ENCODE results near the gene CD200R1L. TPM values are rescaled to one million over a fixed set of nuclear protein-coding genes. Genes with fewer than 3 reads are reported as not detected.
A peak's percentile ranks its signal among the peaks of the same experiment; 100 is the strongest.

The CD200R1L gene
- total RNA-seq, 4 donors from 2014 or later, result not detected

- no peak for DNase-seq
- no peaks in the 10 kb centered on the region for H3K27me3 ChIP-seq
- no peaks in the 10 kb centered on the region for H3K9me3 ChIP-seq
- intact Hi-C loops (cut with DNase I), result no loop called here
- no peaks in the 10 kb centered on the region for H3K36me3 ChIP-seq
- no peak overlapping the region for H3K4me3 ChIP-seq
- peaks cover 27 to 65% (median 46%) of the 10 kb centered on the region in 3 donors for H3K4me1 ChIP-seq
- 43 to 47% methylated on average over 3 of the region's 3 CpGs for WGBS, 2 donors
- TF ChIP-seq CTCF (IDR thresholded peaks at IDR 0.05), result no peak
- no peak for TF ChIP-seq POLR2A (IDR thresholded peaks at IDR 0.05)
- peak overlapping the region; percentile 77 to 85 (median 80) for H3K27ac ChIP-seq
Measured at GRCh38 chr3:112779558-112780480, 66.8 kb downstream of the CD200R1L start.

- no peak for DNase-seq
- no peak overlapping the region for H3K4me3 ChIP-seq
- H3K4me1 ChIP-seq, result peaks cover 32 to 73% (median 54%) of the 10 kb centered on the region in 3 donors
- H3K27me3 ChIP-seq, result no peaks in the 10 kb centered on the region
- no peaks in the 10 kb centered on the region for H3K9me3 ChIP-seq
- H3K27ac ChIP-seq, result peak overlapping the region; percentile 77 to 85 (median 82)
- TF ChIP-seq CTCF (IDR thresholded peaks at IDR 0.05), result no peak
- TF ChIP-seq POLR2A (IDR thresholded peaks at IDR 0.05), result no peak
- no peaks in the 10 kb centered on the region for H3K36me3 ChIP-seq
- intact Hi-C loops (cut with DNase I), result no loop called here
Measured at GRCh38 chr3:112779011-112779410, 67.7 kb downstream of the CD200R1L start.

DNA sequence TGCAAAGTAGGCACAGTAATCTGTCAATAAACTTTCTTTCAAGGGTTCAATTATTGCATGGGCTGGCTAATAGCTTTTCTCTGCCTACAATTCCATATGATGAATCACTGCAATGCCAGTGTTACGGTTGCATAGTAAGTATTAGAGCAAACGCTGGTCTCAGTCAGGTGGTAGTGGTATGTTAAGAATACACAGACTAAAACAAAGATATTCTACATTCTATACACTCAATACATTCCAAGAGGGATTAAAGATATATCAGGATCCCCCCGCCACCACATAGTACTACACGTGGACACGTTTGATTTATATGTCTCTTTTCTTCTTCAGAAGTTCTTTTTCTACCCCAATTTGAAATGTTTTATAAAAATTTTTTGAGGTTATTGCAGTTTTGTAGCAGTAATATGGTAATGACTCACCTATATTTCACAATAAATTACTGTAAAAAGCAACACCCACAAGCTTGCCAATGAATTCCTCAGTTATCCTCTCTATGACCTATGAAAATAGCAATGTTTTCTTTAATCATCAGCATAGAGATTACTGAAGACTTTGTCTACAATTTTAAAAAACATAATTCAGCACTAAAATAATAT is 68.2 kb downstream of the CD200R1L start:
- H3K27ac ChIP-seq, result peak overlapping the region; percentile 77 to 85 (median 82)
- WGBS, 2 donors, result 36 to 55% methylated on average over 5 of the region's 5 CpGs
- no peak for DNase-seq

GRCh38 chr3:112777811-112778210 is 68.9 kb downstream of the CD200R1L start:
- Histone ChIP-seq H3K4me3 (no peak overlapping the region), H3K27me3 (no peaks in the 10 kb centered on the region), H3K36me3 (no peaks in the 10 kb centered on the region), H3K9me3 (no peaks in the 10 kb centered on the region), H3K27ac (peak overlapping the region; percentile 62 to 85 (median 80)), H3K4me1 (peaks cover 32 to 85% (median 63%) of the 10 kb centered on the region in 3 donors)
- intact Hi-C loops (cut with DNase I), result no loop called here
- TF ChIP-seq POLR2A (IDR thresholded peaks at IDR 0.05), result no peak
- TF ChIP-seq CTCF (IDR thresholded peaks at IDR 0.05), result no peak
- no peak for DNase-seq

More for the DNA sequence above, 68.2 kb downstream of the CD200R1L start:
- Histone ChIP-seq H3K9me3 (no peaks in the 10 kb centered on the region), H3K4me3 (no peak overlapping the region), H3K36me3 (no peaks in the 10 kb centered on the region), H3K27me3 (no peaks in the 10 kb centered on the region), H3K4me1 (peaks cover 32 to 79% (median 58%) of the 10 kb centered on the region in 3 donors)
- TF ChIP-seq POLR2A (IDR thresholded peaks at IDR 0.05) (no peak), CTCF (IDR thresholded peaks at IDR 0.05) (no peak)
- intact Hi-C loops (cut with DNase I), result no loop called here

- intact Hi-C loops (cut with DNase I), result no loop called here
- no peaks in the 10 kb centered on the region for H3K36me3 ChIP-seq
- TF ChIP-seq POLR2A (IDR thresholded peaks at IDR 0.05) (no peak), CTCF (IDR thresholded peaks at IDR 0.05) (no peak)
- peak overlapping the region; percentile 62 to 85 (median 80) for H3K27ac ChIP-seq
- peaks cover 32 to 94% (median 63%) of the 10 kb centered on the region in 3 donors for H3K4me1 ChIP-seq
- WGBS, 2 donors, result 80 to 85% methylated on average over 3 of the region's 3 CpGs
- H3K9me3 ChIP-seq, result no peaks in the 10 kb centered on the region
- no peak overlapping the region for H3K4me3 ChIP-seq
- no peaks in the 10 kb centered on the region for H3K27me3 ChIP-seq
- DNase-seq, result no peak
Measured at GRCh38 chr3:112776836-112777235, 69.8 kb downstream of the CD200R1L start.
